A549 (cell line): ENCODE results near the gene SKA3. TPM values are rescaled to one million over a fixed set of nuclear protein-coding genes. Genes with fewer than 3 reads are reported as not detected.
A peak's percentile ranks its signal among the peaks of the same experiment; 100 is the strongest.

ENCODE experiments used
- ATAC-seq, 2 experiments: fragments of 200-7000 bp in 1 of 2; fragments of >200 bp in 1 of 2; cut with Nextera tagmentation in 1 of 2; cut with Tn5 transposase in 1 of 2; 3 replicates each; pipeline versions ENCODE4 v1.8.0 to v1.9.1; 2018 to 2020; ENCODE audit warnings: mild to moderate bottlenecking in 1 of 2, moderate library complexity in 1 of 2
- CTCF ChIA-PET: fragments of 300-600 bp; sonication (Branson Sonifier 250); formaldehyde crosslinking; extraction: SDS; loops from one replicate; lab custom pipeline; 2021; ENCODE audit warnings: antibody characterized with exemption, inconsistent platforms; lab: Yijun Ruan, JAX
- POLR2A ChIA-PET: fragments of 350-600 bp; formaldehyde crosslinking; extraction: SDS; loops from one replicate; lab custom pipeline; 2021; ENCODE audit warnings: antibody characterized with exemption, inconsistent platforms; lab: Yijun Ruan, JAX
- DNase-seq, 2 experiments: peaks; one replicate each; pipeline versions ENCODE4 v3.0.0 to v3.0.0-alpha.2; 2011 to 2016; ENCODE audit warnings: low read depth in 1 of 2, low spot score in 1 of 2
- FAIRE-seq: peaks from 2 replicates; lab custom pipeline; 2011; peaks lifted over from hg19 to GRCh38; lab: Jason Lieb, UNC
- H3K27ac ChIP-seq, 2 experiments: fragments of >200 bp; sonication (Bioruptor Twin); formaldehyde crosslinking; 3 replicates each; pipeline ENCODE4 v1.5.1; 2016 to 2017
- H3K4me1 ChIP-seq: fragments of >200 bp; sonication (Bioruptor Twin); formaldehyde crosslinking; 3 replicates; pipeline ENCODE4 v1.6.1; 2016
- H3K4me2 ChIP-seq: fragments of >200 bp; sonication (Bioruptor Twin); formaldehyde crosslinking; 3 replicates; pipeline ENCODE4 v1.6.1; 2016
- H3K4me3 ChIP-seq: fragments of >200 bp; sonication (Bioruptor Twin); formaldehyde crosslinking; 3 replicates; pipeline ENCODE4 v1.5.1; 2016
- H3K9me3 ChIP-seq: fragments of >200 bp; sonication (Bioruptor Twin); formaldehyde crosslinking; 3 replicates; pipeline ENCODE4 v1.6.1; 2016
- ATOH8 ChIP-seq: fragments of 250-450 bp; sonication (Bioruptor Pico); IDR thresholded peaks from 2 replicates; pipeline ENCODE4 v1.5.0; 2020; ENCODE audit warnings: low read depth, mild to moderate bottlenecking, moderate library complexity
- E2F6 ChIP-seq: IDR thresholded peaks from 2 replicates; pipeline ENCODE4 v1.6.1; 2012; ENCODE audit warnings: low read depth, borderline replicate concordance
- GATA3 ChIP-seq: IDR thresholded peaks from 2 replicates; pipeline ENCODE4 v1.6.1; 2012; ENCODE audit warnings: borderline replicate concordance
- HMGXB4 ChIP-seq: fragments of 250-450 bp; sonication (Bioruptor Pico); IDR thresholded peaks from 2 replicates; pipeline ENCODE4 v1.5.0; 2021; ENCODE audit warnings: mild to moderate bottlenecking, moderate library complexity, borderline replicate concordance
- MAFK ChIP-seq: fragments of 450-650 bp; IDR thresholded peaks from 2 replicates; pipeline ENCODE4 v1.6.1; 2014; ENCODE audit not compliant: partially characterized antibody
- MAZ ChIP-seq: fragments of 150-350 bp; IDR thresholded peaks from 2 replicates; pipeline ENCODE4 v1.6.1; 2014; ENCODE audit warnings: antibody characterized with exemption, low read depth, low read length, borderline replicate concordance
- MYC ChIP-seq: IDR thresholded peaks from 2 replicates; pipeline ENCODE4 v1.6.1; 2012; ENCODE audit warnings: mild to moderate bottlenecking, inconsistent platforms, low read length, improper control_type of control experiment, borderline replicate concordance
- NPAS2 ChIP-seq: fragments of 250-450 bp; sonication (Bioruptor Pico); IDR thresholded peaks from 2 replicates; pipeline ENCODE4 v1.8.0; 2022; ENCODE audit warnings: mild to moderate bottlenecking, moderate library complexity, borderline replicate concordance
- POLR2AphosphoS2 ChIP-seq: conservative IDR thresholded peaks from 2 replicates; pipeline ENCODE4 v1.6.1; 2012; ENCODE audit warnings: low read length, improper control_type of control experiment, inconsistent platforms
- REST ChIP-seq: fragments of 200-600 bp; sonication (generic); IDR thresholded peaks from 2 replicates; pipeline ENCODE4 v1.6.1; 2016; ENCODE audit warnings: antibody characterized with exemption, mild to moderate bottlenecking, moderate library complexity
- RNF2 ChIP-seq: fragments of 200-600 bp; sonication (generic); IDR thresholded peaks from 2 replicates; pipeline ENCODE4 v1.6.1; 2016; ENCODE audit warnings: low read depth, mild to moderate bottlenecking, antibody characterized with exemption, moderate library complexity, borderline replicate concordance
- SREBF2 ChIP-seq: fragments of 450-650 bp; IDR thresholded peaks from 2 replicates; pipeline ENCODE4 v1.6.1; 2014; ENCODE audit warnings: mild to moderate bottlenecking, moderate library complexity
- WGBS: methylation state at CpG from one replicate; pipeline ENCODE4 v1.1.6; 2017; ENCODE audit errors: missing lambda C conversion rate; 5-methylcytosine and 5-hydroxymethylcytosine counted together
- polyA plus RNA-seq, 4 experiments: library from polyadenylated mRNA; depleted of rRNA in 3 of 4; stranded (reverse); fragments of >200 nt; fragmentation: RNase III in 1 of 4; extraction: RNeasy Plus Mini Kit Qiagen cat#74134 plus additional on column Dnase treatment in 1 of 4; gene quantifications; 2 replicates in 3 of 4; 3 replicates in 1 of 4; pipeline ENCODE4 v1.2.3, GENCODE V29; 2011 to 2017

SKA3 gene
- polyA plus RNA-seq, 2 of the 4 experiments (the other 2 are of a cell fraction): 13.5 to 19.2 TPM

- Histone ChIP-seq H3K9me3 (no peaks in the 10 kb centered on the region), H3K27ac (no peak overlapping the region), H3K4me3 (no peak overlapping the region), H3K4me1 (peaks cover 1% of the 10 kb centered on the region; the same call in 1 of the 3 replicates), H3K4me2 (no peak overlapping the region)
- no peak for TF ChIP-seq MYC
- TF ChIP-seq POLR2AphosphoS2: 0 out of 2 replicates have a peak, but pooled peaks have one; percentile 57
- POLR2A ChIA-PET: no interaction called here
- CTCF ChIA-PET: interaction anchor here (0.6 kb wide), 1 partner anchor 38 kb away, joined by 3 read pairs; no protein-coding TSS in a partner anchor
- no peak for DNase-seq
- 94% methylated on average over 4 of the region's 4 CpGs for WGBS
- ATAC-seq: peak in 1 of 2 experiments; percentile 31; a peak in 1 of 6 replicates
- no peak for FAIRE-seq
Observed at GRCh38 chr13:21147827-21148226, 28.5 kb downstream of the SKA3 start.

- Histone ChIP-seq H3K4me3 (no peak overlapping the region), H3K9me3 (no peaks in the 10 kb centered on the region), H3K27ac (no peak overlapping the region), H3K4me1 (peaks cover 15% of the 10 kb centered on the region; the same call in 2 of the 3 replicates), H3K4me2 (peak overlapping the region; percentile 97; the same call in 1 of the 3 replicates)
- TF ChIP-seq E2F6: no peak
- no peak for TF ChIP-seq SREBF2
- no peak for TF ChIP-seq ATOH8
- TF ChIP-seq MAFK: peak; percentile 73
- ATAC-seq (no peak), DNase-seq (no peak), FAIRE-seq (no peak)
- CTCF ChIA-PET: no interaction called here
- 90% methylated on average over 3 of the region's 3 CpGs for WGBS
- POLR2A ChIA-PET: no interaction called here
Observed at GRCh38 chr13:21142766-21143165, 33.6 kb downstream of the SKA3 start.

GRCh38 chr13:21139374-21139773 is 37.0 kb downstream of the SKA3 start:
- peak overlapping the region; percentile 65 for H3K4me3 ChIP-seq
- DNase-seq (no peak), ATAC-seq (no peak), FAIRE-seq (no peak)
- 77% methylated on average over 12 of the region's 12 CpGs for WGBS
- peak overlapping the region; percentile 86 to 93 for H3K27ac ChIP-seq
- peaks cover 16% of the 10 kb centered on the region; the same call in 2 of the 3 replicates for H3K4me1 ChIP-seq
- ChIA-PET POLR2A (interaction anchor here (1.2 kb wide), 1 partner anchor 37 kb away, joined by 3 read pairs; the partner anchor contains the start of genes MRPL57 and SKA3), CTCF (interaction anchor here (0.7 kb wide), 1 partner anchor 81 kb away, joined by 5 read pairs; no protein-coding TSS in a partner anchor)
- TF ChIP-seq HMGXB4 (CRISPR knock-in tag): no peak
- no peak for TF ChIP-seq RNF2
- TF ChIP-seq REST: no peak
- no peak for TF ChIP-seq MAZ
- no peak for TF ChIP-seq NPAS2 (CRISPR knock-in tag)
- no peak for TF ChIP-seq GATA3
- peak overlapping the region; percentile 65 for H3K4me2 ChIP-seq
- no peaks in the 10 kb centered on the region for H3K9me3 ChIP-seq
